CD4-positive, alpha-beta T cell (primary cell): ENCODE data around the gene C18orf32. TPM values are rescaled to one million over a fixed set of nuclear protein-coding genes. Genes with fewer than 3 reads are reported as not detected.
"Not testable (repeated sequence)": the region's sequence is repeated elsewhere in the genome, so short reads cannot be mapped to it uniquely, and the experiment has no call there.

Experiments used
- ATAC-seq: fragments of 200-7000 bp; cut with Tn5 transposase; one replicate; pipeline ENCODE4 v1.10.0; 2022; ENCODE audit warnings: mild to moderate bottlenecking; ENCODE audit not compliant: poor library complexity
- CTCF ChIA-PET: fragments of 350-600 bp; sonication (Branson Sonifier 250); formaldehyde crosslinking; loops from one replicate; lab custom pipeline; 2021; ENCODE audit warnings: antibody characterized with exemption, inconsistent platforms; lab: Charles Lee
- POLR2A ChIA-PET: fragments of 350-600 bp; sonication (Branson Sonifier 250); formaldehyde crosslinking; loops from one replicate; lab custom pipeline; 2021; ENCODE audit warnings: antibody characterized with exemption, inconsistent platforms; lab: Charles Lee
- DNase-seq, 14 experiments: peaks; one replicate each; pipeline ENCODE4 v3.0.0-alpha.2; 2013 to 2020; ENCODE audit warnings: mixed read lengths in 2 of 14
- H3K27ac ChIP-seq, 2 donors: one replicate each; pipeline versions ENCODE4 v1.5.1 to v1.7.0; 2013; ENCODE audit warnings: low read length in 2 of 2, low read depth in 1 of 2, mild to moderate bottlenecking in 1 of 2
- H3K27me3 ChIP-seq, 2 experiments: 1 replicate in 1 of 2; 2 replicates in 1 of 2; pipeline versions ENCODE4 v1.6.1 to v1.7.0; 2013; ENCODE audit warnings: low read length in 2 of 2, control low read depth in 1 of 2, mild to moderate bottlenecking in 1 of 2, moderate library complexity in 1 of 2; ENCODE audit not compliant: insufficient read depth in 2 of 2, control insufficient read depth in 1 of 2
- H3K36me3 ChIP-seq: one replicate; pipeline ENCODE4 v1.6.1; 2013; ENCODE audit warnings: low read length, control low read depth; ENCODE audit not compliant: insufficient read depth
- H3K4me1 ChIP-seq: one replicate; pipeline ENCODE4 v1.6.1; 2013; ENCODE audit warnings: low read length, control low read depth; ENCODE audit not compliant: insufficient read depth
- H3K4me3 ChIP-seq: one replicate; pipeline ENCODE4 v1.5.1; 2013; ENCODE audit warnings: mild to moderate bottlenecking, low read length, moderate library complexity
- H3K9me3 ChIP-seq, 2 experiments: 1 replicate in 1 of 2; 2 replicates in 1 of 2; pipeline versions ENCODE4 v1.6.1 to v1.7.0; 2013; ENCODE audit warnings: low read length in 2 of 2, mild to moderate bottlenecking in 2 of 2, control low read depth in 1 of 2, moderate library complexity in 1 of 2; ENCODE audit not compliant: control insufficient read depth in 1 of 2, insufficient read depth in 1 of 2
- H3K27ac Mint-ChIP-seq: one replicate; pipeline ENCODE4 v1.8.0; 2020; ENCODE audit warnings: mixed read lengths
- H3K27me3 Mint-ChIP-seq: one replicate; pipeline ENCODE4 v1.8.0; 2021; ENCODE audit warnings: mixed read lengths
- H3K36me3 Mint-ChIP-seq: one replicate; pipeline ENCODE4 v1.8.0; 2021; ENCODE audit warnings: low read depth, mixed read lengths
- H3K4me1 Mint-ChIP-seq: one replicate; pipeline ENCODE4 v1.8.0; 2021; ENCODE audit warnings: low read depth, mixed read lengths
- H3K4me3 Mint-ChIP-seq: one replicate; pipeline ENCODE4 v1.8.0; 2020; ENCODE audit warnings: mild to moderate bottlenecking, mixed read lengths
- H3K9me3 Mint-ChIP-seq: one replicate; pipeline ENCODE4 v1.8.0; 2020; ENCODE audit warnings: mixed read lengths
- intact Hi-C, 2 experiments: fragments of 100-400 bp; cut with DNase I in 1 of 2; cut with micrococcal nuclease in 1 of 2; formaldehyde crosslinking; loops; one replicate each; pipeline versions ENCODE4 v1.15.1 to v1.9.0; 2023 to 2025; cut with DNase I, micrococcal nuclease
- total RNA-seq, 174 experiments: library from RNA in 2 of 174; stranded (reverse) in 2 of 174; gene quantifications; one replicate each; pipeline ENCODE4 v1.2.3 and lab custom pipeline; 2021 to 2026
- TF ChIP-seq, protein P1 (sequence below): fragments of 200-600 bp; IDR thresholded peaks from one replicate; pipeline ENCODE4 v1.8.0; 2022; ENCODE audit warnings: antibody characterized with exemption, mild to moderate bottlenecking

C18orf32 gene
- total RNA-seq, 2 experiments from 2014 or later: 38.2 to 40.1 TPM

DNA sequence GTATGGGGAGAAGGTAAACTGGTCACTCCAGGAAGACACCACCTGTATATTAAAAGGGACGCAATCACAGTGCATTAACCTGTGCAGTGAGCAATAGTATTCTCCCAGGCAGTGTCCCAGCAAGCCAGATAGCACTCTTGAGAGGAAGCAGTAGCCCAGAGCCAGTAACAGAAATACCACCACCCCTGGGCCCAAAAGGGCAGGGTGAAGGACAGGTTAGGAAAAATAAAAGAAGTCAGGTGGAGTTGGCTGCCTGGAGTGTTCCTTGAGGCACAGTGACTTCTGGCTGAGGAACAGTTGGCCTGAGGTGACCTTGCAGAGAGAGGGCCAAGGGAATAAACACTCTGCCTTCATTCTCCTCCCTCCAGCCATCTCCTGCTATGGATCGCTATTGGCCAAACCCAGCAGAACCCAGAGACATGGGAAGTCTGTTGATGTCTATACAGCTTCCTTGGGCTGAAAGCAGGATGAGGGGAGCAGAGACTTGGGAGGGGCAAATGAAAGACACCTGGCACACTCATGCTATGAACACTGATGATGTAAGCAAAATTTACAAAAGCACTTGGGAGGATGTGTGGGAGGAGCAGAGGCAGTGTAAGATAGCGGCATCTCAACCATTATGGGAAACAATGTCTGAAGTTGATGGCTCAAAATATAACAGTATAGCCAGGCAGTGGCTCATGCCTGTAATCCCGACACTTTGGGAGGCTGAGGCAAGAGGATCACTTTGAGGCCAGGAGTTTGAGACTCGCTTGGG lies 7.5 kb downstream of the C18orf32 start:
- TF ChIP-seq, protein P1, sequence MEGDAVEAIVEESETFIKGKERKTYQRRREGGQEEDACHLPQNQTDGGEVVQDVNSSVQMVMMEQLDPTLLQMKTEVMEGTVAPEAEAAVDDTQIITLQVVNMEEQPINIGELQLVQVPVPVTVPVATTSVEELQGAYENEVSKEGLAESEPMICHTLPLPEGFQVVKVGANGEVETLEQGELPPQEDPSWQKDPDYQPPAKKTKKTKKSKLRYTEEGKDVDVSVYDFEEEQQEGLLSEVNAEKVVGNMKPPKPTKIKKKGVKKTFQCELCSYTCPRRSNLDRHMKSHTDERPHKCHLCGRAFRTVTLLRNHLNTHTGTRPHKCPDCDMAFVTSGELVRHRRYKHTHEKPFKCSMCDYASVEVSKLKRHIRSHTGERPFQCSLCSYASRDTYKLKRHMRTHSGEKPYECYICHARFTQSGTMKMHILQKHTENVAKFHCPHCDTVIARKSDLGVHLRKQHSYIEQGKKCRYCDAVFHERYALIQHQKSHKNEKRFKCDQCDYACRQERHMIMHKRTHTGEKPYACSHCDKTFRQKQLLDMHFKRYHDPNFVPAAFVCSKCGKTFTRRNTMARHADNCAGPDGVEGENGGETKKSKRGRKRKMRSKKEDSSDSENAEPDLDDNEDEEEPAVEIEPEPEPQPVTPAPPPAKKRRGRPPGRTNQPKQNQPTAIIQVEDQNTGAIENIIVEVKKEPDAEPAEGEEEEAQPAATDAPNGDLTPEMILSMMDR: no peak
- Mint-ChIP-seq H3K27ac (peak overlapping the region; percentile 31), H3K4me3 (no peak overlapping the region), H3K4me1 (peaks cover 26% of the 10 kb centered on the region), H3K9me3 (no peaks in the 10 kb centered on the region), H3K36me3 (peaks cover 66% of the 10 kb centered on the region), H3K27me3 (no peaks in the 10 kb centered on the region)
- Histone ChIP-seq H3K27me3 (no peaks in the 10 kb centered on the region), H3K9me3 (no peaks in the 10 kb centered on the region), H3K4me1 (peaks cover 8% of the 10 kb centered on the region), H3K36me3 (peaks cover 45% of the 10 kb centered on the region), H3K4me3 (no peak overlapping the region), H3K27ac (no peak overlapping the region)
- POLR2A ChIA-PET: interaction anchor here (3.4 kb wide), 1 partner anchor 7 kb away, joined by 17 read pairs; the partner anchor contains the start of gene C18orf32
- ATAC-seq: no peak
- no peak for DNase-seq
- CTCF ChIA-PET: no interaction called here
- intact Hi-C loops: loop anchor here in 1 of 2 experiments (10.0 kb wide), 3 partner anchors 945 to 1695 kb away; partner anchors contain the start of genes CTIF and SMAD2

- Histone ChIP-seq H3K9me3 (no peaks in the 10 kb centered on the region), H3K27me3 (no peaks in the 10 kb centered on the region), H3K36me3 (peaks cover 27% of the 10 kb centered on the region), H3K27ac (no peak overlapping the region), H3K4me3 (no peak overlapping the region), H3K4me1 (no peaks in the 10 kb centered on the region)
- Mint-ChIP-seq H3K27ac (peak overlapping the region; percentile 30), H3K9me3 (no peaks in the 10 kb centered on the region), H3K4me3 (no peak overlapping the region), H3K4me1 (peaks cover 14% of the 10 kb centered on the region), H3K36me3 (peaks cover 43% of the 10 kb centered on the region), H3K27me3 (no peaks in the 10 kb centered on the region)
- DNase-seq (peak in 1 of 14 experiments; percentile 27), ATAC-seq (no peak)
- CTCF ChIA-PET: no interaction called here
- POLR2A ChIA-PET: interaction anchor here (0.6 to 3.4 kb wide), 2 partner anchors 10 to 913 kb away, joined by 3 to 17 read pairs; partner anchors contain the start of gene C18orf32
- intact Hi-C loops: no loop called here
- TF ChIP-seq, protein P1: no peak
These were observed 10.2 kb downstream of the C18orf32 start for GRCh38 chr18:49476664-49477411.

DNA sequence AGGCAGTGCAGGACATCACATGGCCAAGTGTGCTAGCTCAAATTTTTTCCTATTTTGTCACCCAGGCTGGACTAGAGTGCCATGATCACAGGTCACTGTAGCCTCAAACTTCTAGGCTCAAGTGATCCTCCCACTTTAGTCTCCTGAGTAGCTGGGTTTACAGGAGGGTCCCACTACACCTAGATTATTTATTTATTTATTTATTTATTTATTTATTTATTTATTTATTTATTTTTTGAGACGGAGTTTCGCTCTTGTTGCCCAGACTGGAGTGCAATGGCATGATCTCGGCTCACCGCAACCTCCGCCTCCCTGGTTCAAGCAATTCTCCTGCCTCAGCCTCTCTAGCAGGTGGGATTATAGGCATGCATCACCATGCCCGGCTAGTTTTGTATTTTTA lies 12.1 kb downstream of the C18orf32 start:
- H3K4me3 Mint-ChIP-seq, ATAC-seq, H3K4me3 ChIP-seq, H3K9me3 Mint-ChIP-seq, POLR2A ChIA-PET, DNase-seq, H3K27ac Mint-ChIP-seq, H3K27me3 Mint-ChIP-seq, H3K36me3 ChIP-seq, CTCF ChIA-PET, intact Hi-C loops, H3K27me3 ChIP-seq, H3K4me1 ChIP-seq, H3K9me3 ChIP-seq, H3K27ac ChIP-seq: not testable (repeated sequence)
- Mint-ChIP-seq H3K4me1 (peaks cover 12% of the 10 kb centered on the region), H3K36me3 (peaks cover 25% of the 10 kb centered on the region)
